ENCODE results near the gene CYB561. TPM values are rescaled to one million over a fixed set of nuclear protein-coding genes. Genes with fewer than 3 reads are reported as not detected.

The CYB561 gene
- polyA plus RNA-seq, 3 donors: 5.2 to 11.8 (median 8.3) TPM

DNA sequence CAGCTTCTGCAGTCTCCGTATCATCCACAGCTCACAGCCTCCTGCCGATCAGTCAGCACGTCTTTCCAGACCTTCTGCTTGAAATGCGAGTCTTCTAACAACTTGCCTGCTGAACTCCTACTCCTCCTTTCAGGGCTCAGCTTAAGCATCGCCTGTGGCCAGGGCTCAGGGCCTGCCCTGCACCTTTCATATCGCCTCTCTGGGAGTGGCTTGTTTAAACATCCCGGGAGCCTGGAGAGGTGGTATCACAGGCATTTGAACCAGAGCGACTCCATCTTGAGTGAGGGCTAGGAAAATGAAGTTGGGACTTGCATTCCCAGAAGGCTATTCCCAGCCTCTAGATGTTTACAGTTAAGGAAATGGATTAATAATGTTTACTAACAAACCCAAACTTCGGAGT is 13.9 kb upstream of the CYB561 start:
- H3K9ac ChIP-seq (ENCODE audit: insufficient read depth, low read length, poor library complexity, severe bottlenecking): no peak overlapping the region
- H3K27me3 ChIP-seq (ENCODE audit: control insufficient read depth in 2 of 2, insufficient read depth in 2 of 2, low read length in 2 of 2): no peaks in the 10 kb centered on the region
- H3K27ac ChIP-seq (ENCODE audit: low read depth in 1 of 2, low read length in 2 of 2): no peak overlapping the region
- H3K4me1 ChIP-seq (ENCODE audit: control insufficient read depth in 1 of 2, insufficient read depth in 2 of 2, low read length in 2 of 2): peaks cover 23 to 33% of the 10 kb centered on the region in 2 donors
- H3K4me3 ChIP-seq (replicated peaks in 1 of 3; ENCODE audit: low read depth in 2 of 3, low read length in 3 of 3): no peak overlapping the region
- H4K20me1 ChIP-seq (ENCODE audit: insufficient read depth, low read length): no peaks in the 10 kb centered on the region
- no peaks in the 10 kb centered on the region for H3K79me2 ChIP-seq (ENCODE audit: insufficient read depth, low read length)
- H3K4me1 Mint-ChIP-seq: peaks cover 29% of the 10 kb centered on the region
- TF ChIP-seq, protein P1, sequence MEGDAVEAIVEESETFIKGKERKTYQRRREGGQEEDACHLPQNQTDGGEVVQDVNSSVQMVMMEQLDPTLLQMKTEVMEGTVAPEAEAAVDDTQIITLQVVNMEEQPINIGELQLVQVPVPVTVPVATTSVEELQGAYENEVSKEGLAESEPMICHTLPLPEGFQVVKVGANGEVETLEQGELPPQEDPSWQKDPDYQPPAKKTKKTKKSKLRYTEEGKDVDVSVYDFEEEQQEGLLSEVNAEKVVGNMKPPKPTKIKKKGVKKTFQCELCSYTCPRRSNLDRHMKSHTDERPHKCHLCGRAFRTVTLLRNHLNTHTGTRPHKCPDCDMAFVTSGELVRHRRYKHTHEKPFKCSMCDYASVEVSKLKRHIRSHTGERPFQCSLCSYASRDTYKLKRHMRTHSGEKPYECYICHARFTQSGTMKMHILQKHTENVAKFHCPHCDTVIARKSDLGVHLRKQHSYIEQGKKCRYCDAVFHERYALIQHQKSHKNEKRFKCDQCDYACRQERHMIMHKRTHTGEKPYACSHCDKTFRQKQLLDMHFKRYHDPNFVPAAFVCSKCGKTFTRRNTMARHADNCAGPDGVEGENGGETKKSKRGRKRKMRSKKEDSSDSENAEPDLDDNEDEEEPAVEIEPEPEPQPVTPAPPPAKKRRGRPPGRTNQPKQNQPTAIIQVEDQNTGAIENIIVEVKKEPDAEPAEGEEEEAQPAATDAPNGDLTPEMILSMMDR (IDR thresholded peaks at IDR 0.05): no peak
- H3K36me3 ChIP-seq (replicated peaks in 1 of 2; ENCODE audit: control insufficient read depth in 1 of 2, insufficient read depth in 2 of 2, low read length in 2 of 2): no peaks in the 10 kb centered on the region
- H3K27ac Mint-ChIP-seq: peak overlapping the region in 2 of 7 donors; percentile 14 to 58
- peaks cover 2 to 6% (median 4%) of the 10 kb centered on the region in 3 donors for H3K27me3 Mint-ChIP-seq (ENCODE audit: low read depth in 3 of 3)
- WGBS (ENCODE audit: insufficient coverage): 97% methylated on average over 5 of the region's 9 CpGs
- no peak overlapping the region for H3K4me2 ChIP-seq (replicated peaks; ENCODE audit: extremely low read depth, low read length, poor library complexity, severe bottlenecking)
- peaks cover 0 to 2% of the 10 kb centered on the region in 2 donors for H3K36me3 Mint-ChIP-seq
- intact Hi-C loops (cut with micrococcal nuclease): no loop called here
- no peak for DNase-seq
- peaks cover 0 to 4% (median 0%) of the 10 kb centered on the region in 7 donors for H3K9me3 Mint-ChIP-seq
- H2AFZ ChIP-seq (ENCODE audit: insufficient read depth, low read depth, low read length, poor library complexity, severe bottlenecking): no peak overlapping the region
- H3K4me3 Mint-ChIP-seq: no peak overlapping the region
- no peaks in the 10 kb centered on the region for H3K9me3 ChIP-seq (replicated peaks in 1 of 2; ENCODE audit: control insufficient read depth in 1 of 2, insufficient read depth in 1 of 2, low read length in 2 of 2)

DNA sequence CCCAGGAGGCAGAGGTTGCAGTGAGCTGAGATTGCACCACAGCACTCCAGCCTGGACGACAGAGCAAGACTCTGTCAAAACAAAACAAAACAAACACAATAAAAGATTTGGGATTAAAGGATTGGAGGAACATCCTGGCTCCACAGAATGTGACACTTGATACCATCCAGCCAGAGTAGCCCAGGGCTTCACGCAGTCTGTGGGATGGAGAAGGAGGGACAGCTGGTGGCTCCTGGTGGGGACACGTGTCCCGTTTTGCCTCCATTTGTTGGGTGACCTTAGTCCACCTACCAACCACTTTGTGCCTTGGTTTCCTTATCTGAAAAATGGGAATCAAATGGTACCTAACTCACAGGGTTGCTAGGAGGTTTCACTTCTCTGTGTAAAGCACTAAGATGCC is 12.4 kb upstream of the CYB561 start:
- Histone ChIP-seq H3K9ac (ENCODE audit: insufficient read depth, low read length, poor library complexity, severe bottlenecking) (no peak overlapping the region), H3K79me2 (ENCODE audit: insufficient read depth, low read length) (no peaks in the 10 kb centered on the region), H3K27me3 (ENCODE audit: control insufficient read depth in 2 of 2, insufficient read depth in 2 of 2, low read length in 2 of 2) (no peaks in the 10 kb centered on the region), H3K36me3 (replicated peaks in 1 of 2; ENCODE audit: control insufficient read depth in 1 of 2, insufficient read depth in 2 of 2, low read length in 2 of 2) (no peaks in the 10 kb centered on the region), H4K20me1 (ENCODE audit: insufficient read depth, low read length) (no peaks in the 10 kb centered on the region), H3K9me3 (replicated peaks in 1 of 2; ENCODE audit: control insufficient read depth in 1 of 2, insufficient read depth in 1 of 2, low read length in 2 of 2) (no peaks in the 10 kb centered on the region), H2AFZ (ENCODE audit: insufficient read depth, low read depth, low read length, poor library complexity, severe bottlenecking) (no peak overlapping the region), H3K4me3 (replicated peaks in 1 of 3; ENCODE audit: low read depth in 2 of 3, low read length in 3 of 3) (no peak overlapping the region), H3K4me1 (ENCODE audit: control insufficient read depth in 1 of 2, insufficient read depth in 2 of 2, low read length in 2 of 2) (peaks cover 17 to 22% of the 10 kb centered on the region in 2 donors), H3K4me2 (replicated peaks; ENCODE audit: extremely low read depth, low read length, poor library complexity, severe bottlenecking) (no peak overlapping the region), H3K27ac (ENCODE audit: low read depth in 1 of 2, low read length in 2 of 2) (no peak overlapping the region)
- TF ChIP-seq, protein P1 (IDR thresholded peaks at IDR 0.05): no peak
- peaks cover 20% of the 10 kb centered on the region for H3K4me1 Mint-ChIP-seq
- H3K36me3 Mint-ChIP-seq: peaks cover 0 to 2% of the 10 kb centered on the region in 2 donors
- no peak overlapping the region for H3K27ac Mint-ChIP-seq
- H3K9me3 Mint-ChIP-seq: peaks cover 0 to 4% (median 0%) of the 10 kb centered on the region in 7 donors
- peaks cover 2 to 10% (median 5%) of the 10 kb centered on the region in 3 donors for H3K27me3 Mint-ChIP-seq (ENCODE audit: low read depth in 3 of 3)
- no CpG with 5 or more reads among the region's 4 CpGs for WGBS (ENCODE audit: insufficient coverage)
- no peak overlapping the region for H3K4me3 Mint-ChIP-seq
- DNase-seq: no peak
- intact Hi-C loops (cut with micrococcal nuclease): loop anchor here in 1 of 2 donors (10.0 kb wide), 1 partner anchor 86 kb away; no protein-coding TSS in a partner anchor
